ENCODE results near the gene EFL1.
"Not testable (repeated sequence)": the region's sequence is repeated elsewhere in the genome, so short reads cannot be mapped to it uniquely, and the experiment has no call there.

EFL1 gene

DNA sequence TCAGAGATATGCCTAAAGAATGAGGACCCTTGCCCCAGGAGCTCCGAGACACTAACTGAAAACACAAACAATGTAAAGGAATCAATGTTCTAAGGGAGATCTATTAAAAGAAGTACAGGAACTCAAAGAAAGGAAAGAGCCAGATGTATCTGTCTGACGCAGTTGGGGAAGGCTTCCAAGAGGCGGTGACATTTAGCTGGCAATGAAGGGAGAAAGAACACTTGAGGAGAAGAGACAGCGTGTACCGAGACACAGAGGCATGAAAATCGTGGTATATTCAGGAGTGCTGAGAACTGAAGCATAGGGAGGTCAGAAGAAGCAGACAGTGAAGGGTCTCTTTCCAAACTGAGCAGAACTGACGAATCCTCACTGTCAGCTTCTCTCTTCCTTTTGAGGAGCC lies 66.7 kb downstream of the EFL1 start:
- not testable (repeated sequence) for DNase-seq

GRCh38 chr15:82194488-82194887 lies 68.0 kb downstream of the EFL1 start:
- not testable (repeated sequence) for DNase-seq

DNA sequence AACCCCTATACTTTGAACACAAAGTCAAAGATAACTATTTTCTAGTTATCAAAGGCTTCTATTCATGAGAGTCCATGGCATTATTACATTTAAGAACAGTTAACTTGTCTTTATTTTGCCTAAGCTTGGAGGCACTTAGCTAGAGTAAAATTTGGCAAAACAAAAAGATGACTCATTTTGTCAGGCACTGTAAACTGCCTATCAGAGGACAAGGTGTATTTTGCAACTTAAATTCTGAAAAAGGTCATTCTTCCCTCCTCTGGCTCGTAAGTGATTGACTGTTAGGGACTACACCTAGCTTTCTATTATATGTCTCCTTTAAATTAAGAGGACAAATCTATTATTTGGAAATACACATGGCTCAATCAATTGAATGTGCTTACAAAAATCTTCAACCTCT lies 69.1 kb downstream of the EFL1 start:
- DNase-seq = not testable (repeated sequence)

- DNase-seq = not testable (repeated sequence)
These were observed 70.1 kb downstream of the EFL1 start for GRCh38 chr15:82192394-82192793.

GRCh38 chr15:82186719-82187406 lies 75.7 kb downstream of the EFL1 start:
- no peak for DNase-seq

- no peak for DNase-seq
These were observed 76.4 kb downstream of the EFL1 start for GRCh38 chr15:82186161-82186560.

DNA sequence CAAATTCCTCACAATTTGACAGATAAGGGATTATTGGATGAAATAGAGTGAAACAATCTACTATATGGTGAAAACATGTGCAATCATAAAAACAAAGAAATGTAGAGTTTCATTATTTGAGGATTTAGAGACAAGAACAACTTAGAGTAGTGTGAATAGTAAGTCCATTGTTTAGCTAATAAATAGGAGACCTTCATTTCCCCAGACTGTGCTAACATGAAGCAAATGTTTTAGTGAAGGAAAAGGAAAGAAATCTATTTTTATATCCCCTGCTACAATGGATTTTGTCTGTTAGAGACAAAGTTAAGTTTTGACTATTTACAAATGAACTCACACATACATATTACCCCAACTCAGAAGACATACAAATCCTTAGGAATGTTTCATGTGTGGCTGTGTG lies 77.8 kb downstream of the EFL1 start:
- DNase-seq = no peak

GRCh38 chr15:82184355-82184754 lies 78.2 kb downstream of the EFL1 start:
- no peak for DNase-seq

GRCh38 chr15:82183121-82184031 lies 79.2 kb downstream of the EFL1 start:
- DNase-seq = no peak

DNA sequence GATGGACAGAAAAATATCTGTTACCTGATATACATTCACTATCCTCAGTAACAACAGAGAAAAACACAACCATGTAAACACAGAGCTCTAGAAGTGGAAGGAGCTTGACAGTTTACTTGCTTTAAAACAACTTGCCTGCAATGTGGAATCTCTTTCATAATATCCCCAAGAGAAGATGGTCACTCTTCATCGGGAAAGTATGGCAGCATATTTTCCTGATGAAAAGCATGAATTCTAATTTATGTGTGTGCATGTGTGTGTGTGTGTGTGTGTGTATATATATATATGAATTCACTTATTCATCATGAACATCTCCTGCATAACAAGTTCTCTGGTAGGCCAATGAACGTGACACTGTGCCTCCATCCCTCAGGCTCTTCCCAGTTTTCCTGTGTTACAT lies 81.2 kb downstream of the EFL1 start:
- no peak for DNase-seq

- no peak for DNase-seq
These were observed 84.5 kb downstream of the EFL1 start for GRCh38 chr15:82178061-82178460.

- no peak for DNase-seq
These were observed 85.1 kb downstream of the EFL1 start for GRCh38 chr15:82177291-82178010.

DNA sequence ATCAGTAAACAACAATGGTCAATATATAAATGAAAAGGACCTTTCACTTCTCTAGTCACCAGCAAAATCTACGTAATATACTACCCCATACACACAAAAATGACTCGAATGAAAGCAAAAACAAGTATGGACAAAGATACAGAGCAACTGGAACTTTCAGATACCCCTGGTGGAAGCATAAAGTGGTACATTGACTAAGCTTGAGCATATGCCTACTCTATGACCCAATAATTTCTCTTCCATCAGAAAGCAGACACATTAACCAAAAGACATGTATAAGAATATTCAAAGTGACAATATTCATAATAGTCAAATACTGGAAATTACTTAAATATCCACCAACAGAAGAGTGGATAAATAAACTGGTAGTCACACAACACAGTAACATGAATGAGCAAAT lies 86.0 kb downstream of the EFL1 start:
- no peak for DNase-seq

- DNase-seq = no peak
These were observed 87.9 kb downstream of the EFL1 start for GRCh38 chr15:82174471-82175235.

DNA sequence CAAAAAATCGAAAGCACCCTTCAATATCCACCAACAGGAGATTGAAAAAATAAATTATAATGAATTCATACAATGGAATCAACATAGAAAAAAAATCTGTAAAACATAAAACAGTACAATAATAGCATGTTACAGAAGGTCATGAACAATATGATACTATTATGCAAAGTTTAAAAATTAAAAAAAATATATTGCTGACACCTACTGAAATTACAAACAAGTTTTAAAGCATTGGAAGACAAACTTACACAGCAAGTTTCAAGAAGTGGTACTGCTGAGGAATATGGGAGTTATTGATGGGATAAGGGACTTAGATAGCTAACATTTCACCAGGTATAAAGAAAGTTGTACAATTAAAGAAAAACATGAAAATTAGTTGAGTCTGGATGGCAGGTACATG lies 89.4 kb downstream of the EFL1 start:
- no peak for DNase-seq

GRCh38 chr15:82172506-82172905 lies 90.0 kb downstream of the EFL1 start:
- DNase-seq = no peak

- DNase-seq = no peak
These were observed 93.8 kb downstream of the EFL1 start for GRCh38 chr15:82168757-82169156.

DNA sequence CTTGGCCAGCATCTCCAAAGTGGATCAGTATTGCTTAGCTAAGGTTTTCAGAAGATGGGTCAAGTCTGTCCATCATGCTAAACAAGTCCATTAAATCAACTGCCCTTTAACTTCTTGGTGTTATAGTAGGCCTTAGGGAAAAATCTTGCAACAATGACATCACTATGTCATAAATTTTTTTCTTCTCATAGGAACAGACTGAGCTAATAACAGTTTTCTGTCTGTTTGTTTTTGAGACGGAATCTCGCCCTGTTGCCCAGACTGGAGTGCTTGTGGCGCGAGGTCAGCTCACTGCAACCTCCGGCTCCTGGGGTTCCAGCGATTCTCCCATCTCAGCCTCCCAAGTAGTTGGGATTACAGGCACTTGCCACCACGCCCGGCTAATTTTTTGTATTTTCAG lies 94.2 kb downstream of the EFL1 start:
- no peak for DNase-seq

GRCh38 chr15:82165948-82166376 lies 96.6 kb downstream of the EFL1 start:
- DNase-seq = no peak

DNA sequence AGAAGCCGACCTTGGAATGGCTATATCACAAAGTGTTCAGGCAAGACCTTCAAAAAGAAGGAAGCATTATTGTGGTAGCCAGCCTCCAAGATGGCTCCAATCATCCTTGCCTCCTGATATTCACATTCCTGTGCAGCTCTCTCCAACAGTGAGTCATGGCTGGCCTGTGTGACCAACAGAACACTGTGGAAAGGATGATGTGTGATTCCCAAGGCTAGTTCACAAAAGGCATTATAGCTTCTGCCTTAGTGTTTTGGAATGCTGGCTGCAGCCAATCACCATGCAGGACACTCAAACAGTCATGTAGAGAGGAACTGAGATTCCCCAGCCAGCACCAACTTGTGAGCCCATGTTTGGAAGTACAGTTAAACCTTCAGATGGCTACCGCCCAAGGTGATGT lies 102.6 kb downstream of the EFL1 start:
- no peak for DNase-seq

DNA sequence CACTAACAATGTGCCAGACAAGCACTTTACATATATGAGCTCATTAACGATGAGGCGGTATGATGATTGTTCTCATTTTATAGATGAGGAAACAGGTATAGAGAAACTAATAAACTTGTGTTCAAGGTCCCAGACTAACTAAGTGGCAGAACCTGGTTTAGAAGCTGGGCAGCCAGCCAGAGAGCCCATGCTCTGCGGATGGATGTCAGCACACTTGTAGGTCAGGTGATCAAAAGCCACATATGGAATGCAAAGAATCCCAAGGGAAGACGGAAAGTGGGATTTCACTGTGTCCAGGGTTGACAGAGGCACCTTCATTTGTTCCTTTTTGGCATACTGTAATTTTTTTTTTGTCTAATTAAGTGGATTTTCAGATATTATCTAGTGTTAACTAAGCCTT lies 103.7 kb downstream of the EFL1 start:
- no peak for DNase-seq

GRCh38 chr15:82150645-82151044 lies 111.9 kb downstream of the EFL1 start:
- DNase-seq = no peak

GRCh38 chr15:82146990-82147461 lies 115.5 kb downstream of the EFL1 start:
- no peak for DNase-seq

All from left hindlimb (tissue), 1 donor.